GM12891 (cell line): ENCODE measurements around the gene TBC1D22A.
A peak's percentile ranks its signal among the peaks of the same experiment; 100 is the strongest.

Experiments
- DNase-seq: peaks from one replicate; pipeline ENCODE4 v3.0.0; 2011; ENCODE audit warnings: low spot score; ENCODE audit not compliant: insufficient read length
- FAIRE-seq: peaks from 2 replicates; lab custom pipeline; 2011; peaks lifted over from hg19 to GRCh38; lab: Jason Lieb, UNC
- PAX5 ChIP-seq: IDR thresholded peaks from 2 replicates; pipeline ENCODE4 v1.6.1; 2011; ENCODE audit warnings: low read length, moderate library complexity, mild to moderate bottlenecking; ENCODE audit not compliant: insufficient read depth, severe bottlenecking
- POLR2A ChIP-seq: IDR thresholded peaks from 2 replicates; pipeline ENCODE4 v1.6.1; 2011; ENCODE audit warnings: low read depth, low read length, control low read depth
- POLR2AphosphoS5 ChIP-seq: IDR thresholded peaks from 2 replicates; pipeline ENCODE4 v1.6.1; 2011; ENCODE audit warnings: low read depth, low read length, control low read depth
- POU2F2 ChIP-seq: IDR thresholded peaks from 2 replicates; pipeline ENCODE4 v1.6.1; 2011; ENCODE audit warnings: low read depth, mild to moderate bottlenecking, control low read depth, low read length, moderate library complexity
- SPI1 ChIP-seq: IDR thresholded peaks from 2 replicates; pipeline ENCODE4 v1.6.1; 2011; ENCODE audit warnings: low read depth, low read length, control low read depth
- TAF1 ChIP-seq: IDR thresholded peaks from 2 replicates; pipeline ENCODE4 v1.6.1; 2011; ENCODE audit warnings: low read depth, low read length, control low read depth

The TBC1D22A gene

GRCh38 chr22:46752286-46752987, 10.0 kb upstream of the TBC1D22A start:
- no peak for TF ChIP-seq POLR2AphosphoS5
- no peak for TF ChIP-seq POU2F2
- no peak for TF ChIP-seq SPI1
- TF ChIP-seq TAF1 = no peak
- TF ChIP-seq PAX5 = no peak
- TF ChIP-seq POLR2A = no peak
- no peak for FAIRE-seq
- no peak for DNase-seq

DNA sequence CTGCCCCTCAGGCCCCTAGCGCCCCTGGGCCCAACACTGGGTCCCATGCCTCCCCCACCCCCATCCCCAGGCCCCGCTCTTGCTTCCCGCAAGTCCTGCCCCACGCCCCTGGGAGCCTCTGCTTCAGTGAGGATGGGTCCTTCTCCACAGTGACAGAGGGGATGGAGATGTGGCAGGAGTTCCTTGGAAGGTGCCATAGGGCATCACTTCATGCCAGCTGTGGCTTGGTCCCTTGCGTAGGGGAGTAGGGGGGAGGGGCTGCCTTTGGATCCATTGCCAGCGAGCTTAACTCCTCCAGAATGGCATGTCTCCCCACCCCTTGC, 9.5 kb upstream of the TBC1D22A start:
- DNase-seq (no peak), FAIRE-seq (no peak)
- TF ChIP-seq POLR2A (no peak), TAF1 (no peak), SPI1 (no peak), POU2F2 (no peak), PAX5 (no peak), POLR2AphosphoS5 (no peak)

DNA sequence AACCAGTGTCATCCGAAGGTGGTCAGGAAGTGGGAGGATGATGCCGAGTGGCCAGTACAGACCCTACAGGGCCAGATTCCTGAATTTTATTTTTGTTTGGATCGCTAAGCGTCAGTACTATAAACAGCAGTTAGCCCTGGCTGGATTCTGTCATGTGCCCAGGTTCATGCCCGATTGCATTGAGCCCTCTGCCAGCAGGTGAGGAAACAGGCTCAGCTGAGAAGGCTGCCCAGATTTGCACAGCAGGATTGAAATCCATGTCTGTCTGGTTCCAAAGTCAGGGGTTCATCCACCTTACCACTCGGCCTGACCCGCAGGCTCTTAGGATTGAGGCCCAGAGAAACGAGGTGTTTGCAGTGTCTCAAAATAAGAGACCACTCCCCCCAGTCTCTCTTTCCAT, 9.1 kb upstream of the TBC1D22A start:
- FAIRE-seq (no peak), DNase-seq (no peak)
- TF ChIP-seq POLR2AphosphoS5 (no peak), TAF1 (no peak), POU2F2 (no peak), SPI1 (no peak), POLR2A (no peak), PAX5 (no peak)

DNA sequence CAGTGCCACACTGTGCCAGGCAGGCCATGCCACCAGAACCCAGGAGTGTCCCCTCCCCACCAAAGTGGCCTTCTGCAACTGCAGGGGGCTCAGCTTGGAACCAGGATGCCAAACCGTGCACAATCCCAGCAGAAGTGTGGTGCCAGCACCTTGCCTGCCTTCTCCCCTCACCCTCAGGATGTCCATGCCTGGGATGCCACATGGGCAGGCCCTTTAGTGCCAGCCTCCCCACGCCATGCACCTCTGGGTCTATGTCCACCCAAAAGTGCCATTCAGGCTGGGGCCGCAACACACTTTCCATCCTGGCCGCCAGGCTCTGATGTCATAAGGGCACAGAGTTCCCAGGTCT, 8.7 kb upstream of the TBC1D22A start:
- DNase-seq (no peak), FAIRE-seq (no peak)
- TF ChIP-seq TAF1 (no peak), POU2F2 (no peak), POLR2AphosphoS5 (no peak), SPI1 (no peak), POLR2A (no peak), PAX5 (no peak)

- FAIRE-seq (peak; percentile 67), DNase-seq (no peak)
- no peak for TF ChIP-seq TAF1
Observed at GRCh38 chr22:46754110-46754799, 8.2 kb upstream of the TBC1D22A start.

- FAIRE-seq = no peak
- TF ChIP-seq POLR2A = no peak
- no peak for TF ChIP-seq POU2F2
- no peak for TF ChIP-seq TAF1
- TF ChIP-seq PAX5 = no peak
- TF ChIP-seq SPI1 = no peak
- TF ChIP-seq POLR2AphosphoS5 = no peak
Observed at GRCh38 chr22:46754826-46755225, 7.6 kb upstream of the TBC1D22A start.

DNA sequence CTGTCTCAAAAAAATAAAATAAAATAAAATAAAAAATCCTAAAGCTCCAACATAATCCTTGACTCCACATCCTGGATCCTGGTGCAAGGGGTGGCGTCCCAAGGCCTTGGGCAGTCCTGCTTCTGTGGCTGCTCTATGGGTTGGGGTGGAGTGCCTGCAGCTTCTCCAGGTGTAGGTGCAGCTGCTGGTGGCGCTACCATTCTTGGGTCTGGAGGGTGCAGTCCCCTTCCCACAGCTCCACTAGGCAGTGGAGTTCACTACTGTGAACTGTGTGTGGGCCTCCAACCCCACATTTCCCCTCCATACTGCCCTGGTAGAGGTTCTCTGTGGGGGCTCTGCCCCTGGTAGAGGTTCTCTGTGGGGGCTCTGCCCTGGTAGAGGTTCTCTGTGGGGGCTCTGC, 6.9 kb upstream of the TBC1D22A start:
- FAIRE-seq (no peak), DNase-seq (no peak)
- TF ChIP-seq PAX5 (no peak), POU2F2 (no peak), POLR2AphosphoS5 (no peak), TAF1 (no peak), POLR2A (no peak), SPI1 (no peak)

More at GRCh38 chr22:46754826-46755225, 7.6 kb upstream of the TBC1D22A start:
- no peak for DNase-seq

GRCh38 chr22:46756097-46756496, 6.4 kb upstream of the TBC1D22A start:
- no peak for FAIRE-seq
- no peak for TF ChIP-seq POU2F2
- no peak for TF ChIP-seq POLR2AphosphoS5
- TF ChIP-seq SPI1 = no peak
- no peak for TF ChIP-seq PAX5
- TF ChIP-seq TAF1 = no peak
- no peak for TF ChIP-seq POLR2A
- DNase-seq = no peak

DNA sequence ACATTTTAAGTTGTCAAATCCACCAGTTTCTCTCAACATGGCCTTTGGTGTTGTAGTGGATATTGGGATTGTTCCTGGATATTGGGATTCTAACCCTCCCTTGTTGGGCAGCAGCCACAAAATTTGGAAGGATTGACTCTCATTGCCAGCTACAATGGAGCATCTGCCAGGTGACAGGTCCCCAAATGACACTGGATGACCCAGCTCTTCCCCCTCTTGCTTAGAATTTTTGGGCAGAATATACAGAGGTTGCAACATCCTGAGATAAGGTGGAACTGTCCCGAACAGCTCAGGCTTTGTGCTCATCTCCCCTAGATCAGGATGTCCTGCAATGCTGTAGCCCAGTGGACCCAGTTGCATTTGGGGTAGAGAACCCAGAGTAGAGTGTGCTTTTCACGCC, 5.3 kb upstream of the TBC1D22A start:
- no peak for FAIRE-seq

DNA sequence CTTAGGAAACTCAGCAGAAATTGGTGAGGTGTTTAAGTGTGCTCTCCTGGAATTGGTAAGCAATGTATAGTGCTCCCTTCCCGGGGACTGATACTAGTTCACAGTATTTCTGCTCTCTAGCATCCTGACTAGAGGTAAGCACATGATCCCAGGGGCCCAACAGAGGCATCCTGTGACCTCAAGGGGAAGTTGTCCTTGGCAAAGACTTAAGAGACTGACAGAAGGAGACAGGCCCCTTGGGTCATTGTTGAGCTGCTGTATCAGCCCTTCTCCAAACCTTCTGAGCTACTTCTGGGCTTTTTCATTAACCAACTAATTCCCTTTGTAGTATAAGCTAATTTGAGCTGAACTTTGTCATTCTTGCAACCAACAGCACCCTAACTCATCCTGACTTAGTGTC, 4.3 kb upstream of the TBC1D22A start:
- no peak for TF ChIP-seq POU2F2
- TF ChIP-seq PAX5 = no peak
- TF ChIP-seq POLR2AphosphoS5 = no peak
- no peak for TF ChIP-seq SPI1
- TF ChIP-seq POLR2A = no peak
- no peak for TF ChIP-seq TAF1
- no peak for FAIRE-seq
- no peak for DNase-seq

More for the DNA sequence above, 5.3 kb upstream of the TBC1D22A start:
- TF ChIP-seq SPI1 (no peak), POU2F2 (no peak), POLR2A (no peak)
- DNase-seq = no peak

DNA sequence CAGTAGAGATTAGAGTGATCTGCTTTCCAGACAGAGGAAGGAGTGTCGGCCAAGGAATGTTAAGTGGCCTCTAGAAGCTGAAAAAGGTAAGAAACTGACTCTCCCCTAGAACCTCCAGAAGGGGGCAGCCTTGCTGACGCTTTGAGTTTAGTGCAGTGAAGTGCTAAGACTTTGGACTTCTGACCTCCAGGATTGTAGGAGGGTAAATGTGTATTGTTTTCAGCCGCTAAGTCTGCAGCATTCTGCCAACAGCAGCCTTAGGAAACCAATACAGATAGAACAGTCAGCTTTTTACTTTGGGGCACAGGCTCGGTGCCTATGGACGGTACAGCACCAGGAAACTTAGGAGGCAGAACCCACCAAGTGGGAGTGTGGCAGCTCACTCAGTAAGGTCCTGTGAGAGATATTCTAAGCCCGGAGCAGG, 3.6 kb upstream of the TBC1D22A start:
- peak; percentile 26 for FAIRE-seq
- TF ChIP-seq POU2F2 (no peak), TAF1 (no peak), POLR2A (no peak), PAX5 (no peak), SPI1 (no peak), POLR2AphosphoS5 (no peak)
- DNase-seq = no peak
